ENCODE data around the gene TBL2. TPM values are rescaled to one million over a fixed set of nuclear protein-coding genes. Genes with fewer than 3 reads are reported as not detected.
"Not testable (repeated sequence)": the region's sequence is repeated elsewhere in the genome, so short reads cannot be mapped to it uniquely, and the experiment has no call there.

The TBL2 gene
- total RNA-seq, 3 donors from 2014 or later: 34.0 to 42.6 (median 42.1) TPM

GRCh38 chr7:73596191-73597065 lies 18.0 kb upstream of the TBL2 start:
- Mint-ChIP-seq H3K36me3 (ENCODE audit: insufficient read depth) (no peaks in the 10 kb centered on the region), H3K4me3 (no peak overlapping the region)
- no peak for ATAC-seq

GRCh38 chr7:73595358-73595757 lies 17.0 kb upstream of the TBL2 start:
- H3K4me3 Mint-ChIP-seq: no peak overlapping the region
- H3K36me3 Mint-ChIP-seq (ENCODE audit: insufficient read depth): no peaks in the 10 kb centered on the region
- DNase-seq (no peak), ATAC-seq (no peak)
- no peaks in the 10 kb centered on the region for H3K9me3 Mint-ChIP-seq
- no peaks in the 10 kb centered on the region for H3K4me1 Mint-ChIP-seq (ENCODE audit: low read depth)
- peaks cover 18% of the 10 kb centered on the region for H3K27me3 Mint-ChIP-seq (ENCODE audit: low read depth)

More at GRCh38 chr7:73596191-73597065, 18.0 kb upstream of the TBL2 start:
- no peaks in the 10 kb centered on the region for H3K9me3 Mint-ChIP-seq
- H3K27me3 Mint-ChIP-seq (ENCODE audit: low read depth): peaks cover 18% of the 10 kb centered on the region
- no peak for DNase-seq
- H3K4me1 Mint-ChIP-seq (ENCODE audit: low read depth): no peaks in the 10 kb centered on the region

- no peak for ATAC-seq
- Mint-ChIP-seq H3K4me1 (ENCODE audit: low read depth) (no peaks in the 10 kb centered on the region), H3K27me3 (ENCODE audit: low read depth) (peaks cover 10% of the 10 kb centered on the region), H3K4me3 (no peak overlapping the region), H3K36me3 (ENCODE audit: insufficient read depth) (no peaks in the 10 kb centered on the region), H3K9me3 (no peaks in the 10 kb centered on the region)
- no peak for DNase-seq
Observed at GRCh38 chr7:73593207-73594045, 15.0 kb upstream of the TBL2 start.

- ATAC-seq (no peak), DNase-seq (no peak)
- Mint-ChIP-seq H3K4me1 (ENCODE audit: low read depth) (peaks cover 2% of the 10 kb centered on the region), H3K4me3 (no peak overlapping the region), H3K9me3 (no peaks in the 10 kb centered on the region), H3K27me3 (ENCODE audit: low read depth) (no peaks in the 10 kb centered on the region), H3K36me3 (ENCODE audit: insufficient read depth) (no peaks in the 10 kb centered on the region)
Observed at GRCh38 chr7:73586911-73587310, 8.5 kb upstream of the TBL2 start.

- DNase-seq: no peak
- Mint-ChIP-seq H3K4me1 (ENCODE audit: low read depth) (peaks cover 4% of the 10 kb centered on the region), H3K27me3 (ENCODE audit: low read depth) (no peaks in the 10 kb centered on the region)
Observed at GRCh38 chr7:73585196-73585595, 6.8 kb upstream of the TBL2 start.

GRCh38 chr7:73582664-73583202 lies 4.4 kb upstream of the TBL2 start:
- H3K27me3 Mint-ChIP-seq (ENCODE audit: low read depth): no peaks in the 10 kb centered on the region

More at GRCh38 chr7:73585196-73585595, 6.8 kb upstream of the TBL2 start:
- ATAC-seq: no peak
- no peaks in the 10 kb centered on the region for H3K36me3 Mint-ChIP-seq (ENCODE audit: insufficient read depth)
- no peak overlapping the region for H3K4me3 Mint-ChIP-seq
- H3K9me3 Mint-ChIP-seq: no peaks in the 10 kb centered on the region

GRCh38 chr7:73581006-73581405 lies 2.6 kb upstream of the TBL2 start:
- ATAC-seq; H3K27me3 Mint-ChIP-seq (ENCODE audit: low read depth); H3K9me3 Mint-ChIP-seq; H3K36me3 Mint-ChIP-seq (ENCODE audit: insufficient read depth); DNase-seq; H3K4me3 Mint-ChIP-seq: not testable (repeated sequence)
- peaks cover 24% of the 10 kb centered on the region for H3K4me1 Mint-ChIP-seq (ENCODE audit: low read depth)

More at GRCh38 chr7:73582664-73583202, 4.4 kb upstream of the TBL2 start:
- no peaks in the 10 kb centered on the region for H3K36me3 Mint-ChIP-seq (ENCODE audit: insufficient read depth)
- H3K4me1 Mint-ChIP-seq (ENCODE audit: low read depth): peaks cover 13% of the 10 kb centered on the region
- DNase-seq (no peak), ATAC-seq (no peak)
- H3K4me3 Mint-ChIP-seq: no peak overlapping the region
- H3K9me3 Mint-ChIP-seq: no peaks in the 10 kb centered on the region

GRCh38 chr7:73577627-73578341 lies 595 bp downstream of the TBL2 start:
- peak; percentile 6 to 7 for ATAC-seq
- Mint-ChIP-seq H3K4me3 (peak overlapping the region; percentile 93), H3K36me3 (ENCODE audit: insufficient read depth) (peaks cover 8% of the 10 kb centered on the region), H3K4me1 (ENCODE audit: low read depth) (peaks cover 24% of the 10 kb centered on the region), H3K9me3 (no peaks in the 10 kb centered on the region), H3K27me3 (ENCODE audit: low read depth) (no peaks in the 10 kb centered on the region)
- DNase-seq: no peak

- peaks cover 15% of the 10 kb centered on the region for H3K4me1 Mint-ChIP-seq (ENCODE audit: low read depth)
- peaks cover 23% of the 10 kb centered on the region for H3K36me3 Mint-ChIP-seq (ENCODE audit: insufficient read depth)
- ATAC-seq (no peak), DNase-seq (no peak)
- H3K4me3 Mint-ChIP-seq: no peak overlapping the region
- no peaks in the 10 kb centered on the region for H3K27me3 Mint-ChIP-seq (ENCODE audit: low read depth)
- no peaks in the 10 kb centered on the region for H3K9me3 Mint-ChIP-seq
Observed at GRCh38 chr7:73573791-73574190, 4.6 kb downstream of the TBL2 start.

GRCh38 chr7:73573276-73573675 lies 5.1 kb downstream of the TBL2 start:
- peaks cover 12% of the 10 kb centered on the region for H3K4me1 Mint-ChIP-seq (ENCODE audit: low read depth)
- H3K9me3 Mint-ChIP-seq: no peaks in the 10 kb centered on the region
- no peak for ATAC-seq
- DNase-seq: no peak
- no peak overlapping the region for H3K4me3 Mint-ChIP-seq
- peaks cover 24% of the 10 kb centered on the region for H3K36me3 Mint-ChIP-seq (ENCODE audit: insufficient read depth)
- H3K27me3 Mint-ChIP-seq (ENCODE audit: low read depth): no peaks in the 10 kb centered on the region

GRCh38 chr7:73572767-73573186 lies 5.6 kb downstream of the TBL2 start:
- Mint-ChIP-seq H3K4me1 (ENCODE audit: low read depth) (peaks cover 16% of the 10 kb centered on the region), H3K9me3 (no peaks in the 10 kb centered on the region), H3K36me3 (ENCODE audit: insufficient read depth) (peaks cover 24% of the 10 kb centered on the region), H3K27me3 (ENCODE audit: low read depth) (no peaks in the 10 kb centered on the region), H3K4me3 (no peak overlapping the region)
- ATAC-seq (no peak), DNase-seq (no peak)

GRCh38 chr7:73570977-73571376 lies 7.4 kb downstream of the TBL2 start:
- no peaks in the 10 kb centered on the region for H3K9me3 Mint-ChIP-seq
- DNase-seq: no peak

GRCh38 chr7:73570521-73570920 lies 7.9 kb downstream of the TBL2 start:
- H3K4me1 Mint-ChIP-seq (ENCODE audit: low read depth): peaks cover 20% of the 10 kb centered on the region
- H3K27me3 Mint-ChIP-seq (ENCODE audit: low read depth): no peaks in the 10 kb centered on the region
- H3K9me3 Mint-ChIP-seq: no peaks in the 10 kb centered on the region
- peaks cover 21% of the 10 kb centered on the region for H3K36me3 Mint-ChIP-seq (ENCODE audit: insufficient read depth)
- no peak for DNase-seq
- no peak overlapping the region for H3K4me3 Mint-ChIP-seq
- no peak for ATAC-seq

More at GRCh38 chr7:73570977-73571376, 7.4 kb downstream of the TBL2 start:
- Mint-ChIP-seq H3K36me3 (ENCODE audit: insufficient read depth) (peaks cover 21% of the 10 kb centered on the region), H3K27me3 (ENCODE audit: low read depth) (no peaks in the 10 kb centered on the region), H3K4me1 (ENCODE audit: low read depth) (peaks cover 15% of the 10 kb centered on the region), H3K4me3 (no peak overlapping the region)
- ATAC-seq: no peak

Measured in activated T-cell treated with anti-CD3 and anti-CD28 coated beads, Interleukin-2, amount 50 U/mL, for 4 hours (primary cell).